ENCODE data around the gene SORCS1. TPM values are rescaled to one million over a fixed set of nuclear protein-coding genes. Genes with fewer than 3 reads are reported as not detected.
A peak's percentile ranks its signal among the peaks of the same experiment; 100 is the strongest.

SORCS1 gene
- total and polyA plus RNA-seq, 2 of the 8 experiments (the other 6 are each of a cell fraction or from before 2014, with no cell fraction given) = 4.1 to 4.6 TPM

DNA sequence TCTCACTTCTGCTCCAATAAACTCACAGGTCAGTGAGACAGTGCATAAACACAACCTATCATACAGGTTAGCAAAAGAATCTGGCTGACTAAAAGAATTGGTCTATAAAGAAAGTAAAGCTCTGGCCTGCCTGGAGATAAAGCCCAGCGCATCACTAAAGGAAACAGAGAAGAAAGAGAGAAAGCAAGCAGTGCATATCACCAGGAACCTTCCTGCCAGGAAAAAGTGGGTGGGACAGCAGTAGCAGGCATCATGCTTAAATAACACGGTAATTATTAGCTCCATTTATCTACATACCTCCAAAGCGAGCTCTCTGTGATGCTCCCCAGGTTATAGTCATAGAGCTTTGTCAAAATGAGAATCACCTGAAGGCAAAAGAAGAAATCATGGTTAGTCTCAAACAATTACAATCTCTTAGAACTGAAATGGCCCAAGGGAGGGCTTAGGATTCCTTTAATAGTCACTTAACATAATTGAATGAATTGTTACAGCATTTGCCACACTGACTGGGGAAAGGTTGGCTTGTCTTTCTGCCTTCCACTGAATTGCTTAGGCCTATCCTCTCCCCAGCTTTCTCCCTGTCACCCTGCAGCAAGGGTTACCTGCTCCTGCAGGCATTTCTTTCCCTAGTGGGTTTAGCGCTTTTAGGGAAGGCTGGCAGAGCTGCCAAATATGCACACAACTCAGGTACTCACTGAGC is 208.1 kb downstream of the SORCS1 start:
- CTCF ChIA-PET (ENCODE audit: partially characterized antibody) = interaction anchor here (0.9 to 1.2 kb wide), 2 partner anchors 20 to 54 kb away, joined by 3 read pairs; no protein-coding TSS in a partner anchor
- no peaks in the 10 kb centered on the region for H3K36me3 ChIP-seq (ENCODE audit: control insufficient read depth in 2 of 4, insufficient read depth in 4 of 4, low read length in 3 of 4)

More for the DNA sequence above, 208.1 kb downstream of the SORCS1 start:
- Histone ChIP-seq H4K20me1 (replicated peaks in 1 of 2; ENCODE audit: control insufficient read depth in 1 of 2, insufficient read depth in 2 of 2, low read length in 2 of 2) (no peaks in the 10 kb centered on the region), H3K27me3 (replicated peaks in 1 of 4; ENCODE audit: control insufficient read depth in 3 of 4, extremely low read depth in 1 of 4, insufficient read depth in 3 of 4, low read length in 3 of 4) (no peaks in the 10 kb centered on the region), H3K9ac (replicated peaks in 1 of 4; ENCODE audit: extremely low read depth in 1 of 4, low read depth in 3 of 4, low read length in 3 of 4) (peak overlapping the region in 1 of 4 experiments; percentile 11; a peak in 1 of 7 replicates), H3K4me2 (ENCODE audit: insufficient read depth in 1 of 2, low read depth in 2 of 2, low read length in 2 of 2) (peak overlapping the region in 1 of 2 experiments; percentile 18; a peak in 1 of 4 replicates), H4K91ac (replicated peaks; ENCODE audit: insufficient read length, low read length) (no peak overlapping the region), H3K79me1 (ENCODE audit: low read depth, low read length) (no peaks in the 10 kb centered on the region), H3K27ac (ENCODE audit: low read depth, low read length) (no peak overlapping the region), H3K4ac (replicated peaks; ENCODE audit: insufficient read length, low read depth, low read length) (no peak overlapping the region), H2BK15ac (ENCODE audit: low read length) (no peak overlapping the region), H3K14ac (ENCODE audit: insufficient read length) (no peak overlapping the region), H4K5ac (ENCODE audit: insufficient read length, low read depth, low read length) (no peak overlapping the region), H2BK12ac (ENCODE audit: low read depth, low read length) (no peak overlapping the region), H2BK20ac (ENCODE audit: low read length) (no peak overlapping the region), H2AFZ (ENCODE audit: low read length) (no peak overlapping the region), H2BK5ac (ENCODE audit: low read depth, low read length) (no peak overlapping the region), H3K23ac (ENCODE audit: insufficient read length) (no peak overlapping the region), H4K8ac (ENCODE audit: extremely low read depth, insufficient read depth, low read length) (no peak overlapping the region), H3K56ac (replicated peaks; ENCODE audit: insufficient read length, low read depth, low read length) (no peak overlapping the region), H3K4me1 (replicated peaks in 1 of 4; ENCODE audit: control insufficient read depth in 3 of 4, insufficient read depth in 4 of 4, low read length in 3 of 4) (peaks cover 0 to 9% (median 1%) of the 10 kb centered on the region in 4 experiments; a peak in 2 of 7 replicates), H3K9me3 (ENCODE audit: insufficient read depth in 2 of 2, low read depth in 1 of 2, low read length in 1 of 2) (0 out of 4 replicates have a peak, but pooled peaks cover 0 to 3% of the 10 kb centered on the region in 2 experiments), H3K79me2 (ENCODE audit: control insufficient read depth in 1 of 2, insufficient read depth in 2 of 2, low read length in 2 of 2) (no peaks in the 10 kb centered on the region), H2BK120ac (replicated peaks; ENCODE audit: low read depth, low read length) (no peak overlapping the region), H3K4me3 (ENCODE audit: extremely low read depth in 1 of 4, insufficient read depth in 2 of 4, low read depth in 3 of 4, low read length in 4 of 4) (no peak overlapping the region), H2AK5ac (ENCODE audit: low read depth, low read length) (no peak overlapping the region), H3K18ac (ENCODE audit: extremely low read depth, low read length) (peak overlapping the region; percentile 32; the same call in 1 of the 2 replicates), H3K23me2 (ENCODE audit: low read depth, low read length) (no peaks in the 10 kb centered on the region; the same call in 1 of the 2 replicates)
- POLR2A ChIA-PET (ENCODE audit: partially characterized antibody) = no interaction called here
- TF ChIP-seq, protein P1, sequence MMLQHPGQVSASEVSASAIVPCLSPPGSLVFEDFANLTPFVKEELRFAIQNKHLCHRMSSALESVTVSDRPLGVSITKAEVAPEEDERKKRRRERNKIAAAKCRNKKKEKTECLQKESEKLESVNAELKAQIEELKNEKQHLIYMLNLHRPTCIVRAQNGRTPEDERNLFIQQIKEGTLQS (IDR thresholded peaks at IDR 0.05; ENCODE audit: insufficient read depth, low read depth, low read length) = no peak
- no peak for TF ChIP-seq TAF7 (optimal IDR thresholded peaks at IDR 0.05; ENCODE audit: borderline replicate concordance, low read depth, low read length)
- TF ChIP-seq, protein P2, sequence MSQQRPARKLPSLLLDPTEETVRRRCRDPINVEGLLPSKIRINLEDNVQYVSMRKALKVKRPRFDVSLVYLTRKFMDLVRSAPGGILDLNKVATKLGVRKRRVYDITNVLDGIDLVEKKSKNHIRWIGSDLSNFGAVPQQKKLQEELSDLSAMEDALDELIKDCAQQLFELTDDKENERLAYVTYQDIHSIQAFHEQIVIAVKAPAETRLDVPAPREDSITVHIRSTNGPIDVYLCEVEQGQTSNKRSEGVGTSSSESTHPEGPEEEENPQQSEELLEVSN (IDR thresholded peaks at IDR 0.05) = no peak
- TF ChIP-seq, protein P3, sequence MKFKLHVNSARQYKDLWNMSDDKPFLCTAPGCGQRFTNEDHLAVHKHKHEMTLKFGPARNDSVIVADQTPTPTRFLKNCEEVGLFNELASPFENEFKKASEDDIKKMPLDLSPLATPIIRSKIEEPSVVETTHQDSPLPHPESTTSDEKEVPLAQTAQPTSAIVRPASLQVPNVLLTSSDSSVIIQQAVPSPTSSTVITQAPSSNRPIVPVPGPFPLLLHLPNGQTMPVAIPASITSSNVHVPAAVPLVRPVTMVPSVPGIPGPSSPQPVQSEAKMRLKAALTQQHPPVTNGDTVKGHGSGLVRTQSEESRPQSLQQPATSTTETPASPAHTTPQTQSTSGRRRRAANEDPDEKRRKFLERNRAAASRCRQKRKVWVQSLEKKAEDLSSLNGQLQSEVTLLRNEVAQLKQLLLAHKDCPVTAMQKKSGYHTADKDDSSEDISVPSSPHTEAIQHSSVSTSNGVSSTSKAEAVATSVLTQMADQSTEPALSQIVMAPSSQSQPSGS (IDR thresholded peaks at IDR 0.05; ENCODE audit: low read length) = no peak
- no peak for TF ChIP-seq YY1 (IDR thresholded peaks at IDR 0.05; ENCODE audit: low read depth, low read length)
- WGBS, 2 experiments (ENCODE audit: extremely low coverage in 1 of 2, insufficient coverage in 1 of 2, insufficient read length in 1 of 2, insufficient replicate concordance in 2 of 2, low coverage in 1 of 2, low lambda C conversion rate in 2 of 2, missing lambda C conversion rate in 1 of 2) = 90% methylated on average over 4 of the region's 4 CpGs; no CpG with 5 or more reads in 1 of the 2 experiments
- FAIRE-seq (no peak), DNase-seq (ENCODE audit: low read depth in 1 of 2, low spot score in 2 of 2) (no peak)
